ENCODE measurements around the gene ZNF71. TPM values are rescaled to one million over a fixed set of nuclear protein-coding genes. Genes with fewer than 3 reads are reported as not detected.

ZNF71 gene
- total RNA-seq, 2 experiments from 2014 or later: 6.5 to 7.1 TPM

- CTCF ChIA-PET: no interaction called here
- no peak for ATAC-seq
- Mint-ChIP-seq H3K27me3 (ENCODE audit: low read depth) (no peaks in the 10 kb centered on the region), H3K4me1 (ENCODE audit: low read depth) (peaks cover 14% of the 10 kb centered on the region), H3K27ac (no peak overlapping the region), H3K36me3 (ENCODE audit: low read depth) (peaks cover 49% of the 10 kb centered on the region), H3K9me3 (ENCODE audit: insufficient read depth) (peaks cover 37% of the 10 kb centered on the region), H3K4me3 (peak overlapping the region; percentile 86)
- no peak for DNase-seq
- POLR2A ChIA-PET: no interaction called here
Observed at GRCh38 chr19:56596676-56597075, 1.6 kb downstream of the ZNF71 start.

DNA sequence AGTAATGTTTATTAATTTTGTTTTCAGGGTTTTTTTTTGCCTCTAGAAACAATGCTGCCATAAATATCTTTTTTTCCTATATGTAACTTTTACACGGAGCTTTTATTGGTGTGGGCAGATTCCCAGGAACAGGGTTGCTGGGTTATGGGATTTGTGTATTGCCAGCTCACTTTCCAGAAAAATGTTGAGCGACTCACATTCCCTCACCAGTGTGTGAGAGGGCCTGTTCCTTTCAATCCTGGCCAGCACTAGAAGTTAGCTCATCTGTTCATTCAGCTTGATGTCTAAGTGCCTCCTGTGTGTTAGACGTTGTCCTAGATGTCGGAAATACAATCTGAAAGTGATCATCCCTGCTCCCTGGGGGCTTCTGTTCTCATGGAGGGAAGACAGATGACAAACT is 2.6 kb downstream of the ZNF71 start:
- Mint-ChIP-seq H3K27me3 (ENCODE audit: low read depth) (no peaks in the 10 kb centered on the region), H3K9me3 (ENCODE audit: insufficient read depth) (peaks cover 35% of the 10 kb centered on the region), H3K4me3 (no peak overlapping the region), H3K27ac (no peak overlapping the region), H3K4me1 (ENCODE audit: low read depth) (peaks cover 14% of the 10 kb centered on the region), H3K36me3 (ENCODE audit: low read depth) (peaks cover 59% of the 10 kb centered on the region)
- no peak for DNase-seq
- ATAC-seq: no peak
- POLR2A ChIA-PET: no interaction called here
- CTCF ChIA-PET: no interaction called here

GRCh38 chr19:56601375-56601774 is 6.3 kb downstream of the ZNF71 start:
- H3K9me3 Mint-ChIP-seq (ENCODE audit: insufficient read depth): peaks cover 48% of the 10 kb centered on the region
- CTCF ChIA-PET: no interaction called here
- peaks cover 70% of the 10 kb centered on the region for H3K36me3 Mint-ChIP-seq (ENCODE audit: low read depth)
- ATAC-seq (no peak), DNase-seq (no peak)
- peaks cover under 1% of the 10 kb centered on the region for H3K4me1 Mint-ChIP-seq (ENCODE audit: low read depth)
- POLR2A ChIA-PET: no interaction called here
- H3K27ac Mint-ChIP-seq: no peak overlapping the region
- no peak overlapping the region for H3K4me3 Mint-ChIP-seq
- H3K27me3 Mint-ChIP-seq (ENCODE audit: low read depth): no peaks in the 10 kb centered on the region

DNA sequence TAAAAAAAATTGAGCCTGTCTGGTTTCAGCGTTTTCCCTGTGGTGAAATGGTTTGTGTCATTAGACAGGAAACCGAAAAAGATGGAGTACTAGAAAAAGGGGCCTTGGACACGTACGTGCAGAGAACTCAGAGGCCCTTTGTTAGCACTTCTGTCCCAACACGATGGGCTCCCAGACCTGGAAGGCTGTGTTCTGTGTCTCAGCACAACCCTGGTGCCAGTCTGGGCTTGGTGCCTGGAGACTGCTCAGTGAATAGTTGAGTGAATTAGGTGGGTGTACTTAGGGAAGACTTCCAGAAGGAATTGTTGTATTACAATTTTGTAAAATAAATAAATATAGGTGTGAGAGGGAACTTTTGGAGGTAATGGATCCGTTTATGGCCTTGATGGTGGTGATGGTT is 8.7 kb downstream of the ZNF71 start:
- CTCF ChIA-PET: no interaction called here
- ATAC-seq (no peak), DNase-seq (no peak)
- Mint-ChIP-seq H3K27ac (no peak overlapping the region), H3K36me3 (ENCODE audit: low read depth) (peaks cover 56% of the 10 kb centered on the region), H3K4me3 (no peak overlapping the region), H3K27me3 (ENCODE audit: low read depth) (no peaks in the 10 kb centered on the region), H3K4me1 (ENCODE audit: low read depth) (no peaks in the 10 kb centered on the region), H3K9me3 (ENCODE audit: insufficient read depth) (peaks cover 52% of the 10 kb centered on the region)
- POLR2A ChIA-PET: no interaction called here

GRCh38 chr19:56608274-56608964 is 13.3 kb downstream of the ZNF71 start:
- ChIA-PET POLR2A (no interaction called here), CTCF (no interaction called here)
- ATAC-seq (no peak), DNase-seq (no peak)
- Mint-ChIP-seq H3K4me1 (ENCODE audit: low read depth) (no peaks in the 10 kb centered on the region), H3K4me3 (no peak overlapping the region), H3K36me3 (ENCODE audit: low read depth) (peaks cover 48% of the 10 kb centered on the region), H3K27me3 (ENCODE audit: low read depth) (no peaks in the 10 kb centered on the region), H3K9me3 (ENCODE audit: insufficient read depth) (peaks cover 57% of the 10 kb centered on the region), H3K27ac (no peak overlapping the region)

- no peak overlapping the region for H3K27ac Mint-ChIP-seq
- POLR2A ChIA-PET: no interaction called here
- H3K4me3 Mint-ChIP-seq: no peak overlapping the region
- no peak for DNase-seq
- H3K4me1 Mint-ChIP-seq (ENCODE audit: low read depth): no peaks in the 10 kb centered on the region
- H3K27me3 Mint-ChIP-seq (ENCODE audit: low read depth): no peaks in the 10 kb centered on the region
- CTCF ChIA-PET: no interaction called here
- H3K9me3 Mint-ChIP-seq (ENCODE audit: insufficient read depth): peaks cover 66% of the 10 kb centered on the region
- ATAC-seq: no peak
- H3K36me3 Mint-ChIP-seq (ENCODE audit: low read depth): peaks cover 59% of the 10 kb centered on the region
Observed at GRCh38 chr19:56611288-56611687, 16.2 kb downstream of the ZNF71 start.

DNA sequence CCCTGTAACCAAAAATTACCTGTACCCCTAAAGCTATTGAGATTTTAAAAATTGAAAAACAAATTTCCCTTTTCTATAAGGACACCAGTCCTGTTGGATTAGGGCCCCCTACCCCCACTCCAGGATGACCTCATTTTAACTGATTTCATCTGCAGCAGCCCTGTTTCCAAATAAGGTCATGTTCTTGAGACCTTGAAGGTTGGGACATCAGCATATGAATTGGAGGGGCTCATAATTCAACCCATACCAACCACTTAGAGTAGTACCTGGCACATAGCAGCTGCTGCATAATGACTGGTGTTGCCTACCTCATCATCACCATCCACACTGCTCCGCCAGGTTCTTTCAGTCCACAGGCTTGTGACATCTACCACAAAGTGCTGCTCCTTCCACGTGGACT is 17.6 kb downstream of the ZNF71 start:
- DNase-seq (no peak), ATAC-seq (no peak)
- peaks cover 71% of the 10 kb centered on the region for H3K9me3 Mint-ChIP-seq (ENCODE audit: insufficient read depth)
- ChIA-PET POLR2A (no interaction called here), CTCF (no interaction called here)
- peaks cover 71% of the 10 kb centered on the region for H3K36me3 Mint-ChIP-seq (ENCODE audit: low read depth)
- H3K27ac Mint-ChIP-seq: no peak overlapping the region
- no peak overlapping the region for H3K4me3 Mint-ChIP-seq
- H3K27me3 Mint-ChIP-seq (ENCODE audit: low read depth): no peaks in the 10 kb centered on the region
- no peaks in the 10 kb centered on the region for H3K4me1 Mint-ChIP-seq (ENCODE audit: low read depth)

- POLR2A ChIA-PET: no interaction called here
- no peaks in the 10 kb centered on the region for H3K27me3 Mint-ChIP-seq (ENCODE audit: low read depth)
- H3K27ac Mint-ChIP-seq: no peak overlapping the region
- H3K36me3 Mint-ChIP-seq (ENCODE audit: low read depth): peaks cover 74% of the 10 kb centered on the region
- no peaks in the 10 kb centered on the region for H3K4me1 Mint-ChIP-seq (ENCODE audit: low read depth)
- DNase-seq (no peak), ATAC-seq (no peak)
- peaks cover 74% of the 10 kb centered on the region for H3K9me3 Mint-ChIP-seq (ENCODE audit: insufficient read depth)
- CTCF ChIA-PET: no interaction called here
- H3K4me3 Mint-ChIP-seq: no peak overlapping the region
Observed at GRCh38 chr19:56613639-56614038, 18.5 kb downstream of the ZNF71 start.

DNA sequence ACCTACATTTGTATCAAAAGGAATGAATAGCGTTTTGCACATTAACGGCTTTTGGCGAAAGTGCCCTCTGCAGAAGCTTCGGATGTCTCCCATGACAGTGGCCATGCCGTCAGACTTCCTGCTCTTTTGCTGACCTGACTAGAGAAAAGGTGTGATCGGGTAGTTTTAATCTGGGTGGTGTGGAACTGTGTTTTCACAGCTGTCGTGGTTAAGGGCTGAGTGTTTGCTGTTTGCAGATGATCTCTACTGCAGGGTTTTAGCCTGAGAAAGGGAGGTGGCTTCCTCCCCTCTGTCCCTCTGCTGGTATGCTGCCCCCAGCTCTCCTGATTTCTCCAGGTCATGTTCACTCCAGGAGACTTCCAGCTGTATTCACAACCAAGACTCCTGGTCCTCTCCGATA is 22.4 kb downstream of the ZNF71 start:
- Mint-ChIP-seq H3K4me1 (ENCODE audit: low read depth) (no peaks in the 10 kb centered on the region), H3K4me3 (no peak overlapping the region), H3K36me3 (ENCODE audit: low read depth) (peaks cover 81% of the 10 kb centered on the region), H3K27me3 (ENCODE audit: low read depth) (no peaks in the 10 kb centered on the region), H3K27ac (no peak overlapping the region), H3K9me3 (ENCODE audit: insufficient read depth) (peaks cover 58% of the 10 kb centered on the region)
- ChIA-PET POLR2A (no interaction called here), CTCF (no interaction called here)
- DNase-seq (no peak), ATAC-seq (no peak)

DNA sequence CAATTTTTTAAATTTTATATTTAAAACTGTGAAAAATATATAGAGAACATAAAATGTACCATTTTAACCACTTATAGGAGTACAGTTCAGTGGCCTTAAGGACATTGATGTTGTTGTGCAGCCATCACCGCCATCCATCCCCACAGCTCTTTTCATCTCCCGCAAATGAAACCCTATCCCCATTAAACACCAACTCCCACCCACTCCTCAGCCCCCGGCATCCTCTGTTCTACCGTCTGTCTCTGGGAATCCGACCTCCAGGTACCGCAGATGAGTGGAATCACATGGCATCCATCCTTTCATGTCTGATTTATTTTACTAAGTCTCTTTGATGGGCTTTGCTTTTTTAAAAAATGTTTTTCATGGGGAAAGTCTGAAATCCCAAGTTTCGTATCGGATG is 24.0 kb downstream of the ZNF71 start:
- Mint-ChIP-seq H3K4me3 (no peak overlapping the region), H3K27me3 (ENCODE audit: low read depth) (no peaks in the 10 kb centered on the region), H3K27ac (no peak overlapping the region), H3K36me3 (ENCODE audit: low read depth) (peaks cover 73% of the 10 kb centered on the region), H3K9me3 (ENCODE audit: insufficient read depth) (peaks cover 58% of the 10 kb centered on the region), H3K4me1 (ENCODE audit: low read depth) (no peaks in the 10 kb centered on the region)
- ATAC-seq (no peak), DNase-seq (no peak)
- ChIA-PET CTCF (no interaction called here), POLR2A (no interaction called here)

DNA sequence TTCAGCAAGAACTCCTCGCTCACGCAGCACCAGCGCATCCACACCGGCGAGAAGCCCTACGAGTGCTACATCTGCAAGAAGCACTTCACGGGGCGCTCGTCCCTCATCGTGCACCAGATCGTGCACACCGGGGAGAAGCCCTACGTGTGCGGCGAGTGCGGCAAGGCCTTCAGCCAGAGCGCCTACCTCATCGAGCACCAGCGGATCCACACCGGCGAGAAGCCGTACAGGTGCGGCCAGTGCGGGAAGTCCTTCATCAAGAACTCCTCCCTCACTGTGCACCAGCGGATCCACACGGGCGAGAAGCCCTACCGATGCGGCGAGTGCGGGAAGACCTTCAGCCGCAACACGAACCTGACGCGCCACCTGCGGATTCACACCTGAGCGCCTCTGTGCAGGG is 27.3 kb downstream of the ZNF71 start:
- POLR2A ChIA-PET: no interaction called here
- no peaks in the 10 kb centered on the region for H3K4me1 Mint-ChIP-seq (ENCODE audit: low read depth)
- H3K9me3 Mint-ChIP-seq (ENCODE audit: insufficient read depth): peaks cover 40% of the 10 kb centered on the region
- CTCF ChIA-PET: no interaction called here
- peaks cover 60% of the 10 kb centered on the region for H3K36me3 Mint-ChIP-seq (ENCODE audit: low read depth)
- no peak overlapping the region for H3K4me3 Mint-ChIP-seq
- no peaks in the 10 kb centered on the region for H3K27me3 Mint-ChIP-seq (ENCODE audit: low read depth)
- no peak for DNase-seq
- H3K27ac Mint-ChIP-seq: no peak overlapping the region
- no peak for ATAC-seq

DNA sequence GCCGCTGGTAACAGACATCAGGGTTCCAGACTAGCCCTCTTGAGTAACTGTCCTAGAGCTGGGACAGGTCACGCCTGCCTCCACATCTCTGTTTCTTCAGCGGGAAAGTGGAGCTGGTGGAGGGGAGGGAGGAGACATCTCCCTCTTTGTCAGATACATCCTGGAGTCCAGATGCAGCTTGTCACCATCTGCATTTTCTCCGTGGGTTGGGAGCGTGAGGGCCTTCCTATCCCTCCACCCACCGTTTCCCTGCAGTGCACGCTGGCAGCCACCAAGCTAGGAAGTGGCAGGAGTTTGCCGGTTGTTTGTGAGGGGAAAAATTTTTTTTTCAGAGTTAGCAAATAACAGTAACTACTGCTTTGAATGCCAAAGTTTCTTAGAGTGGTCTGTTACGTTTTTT is 27.9 kb downstream of the ZNF71 start:
- POLR2A ChIA-PET: no interaction called here
- peaks cover 54% of the 10 kb centered on the region for H3K36me3 Mint-ChIP-seq (ENCODE audit: low read depth)
- no peaks in the 10 kb centered on the region for H3K4me1 Mint-ChIP-seq (ENCODE audit: low read depth)
- no peak overlapping the region for H3K27ac Mint-ChIP-seq
- DNase-seq: no peak
- H3K9me3 Mint-ChIP-seq (ENCODE audit: insufficient read depth): peaks cover 34% of the 10 kb centered on the region
- CTCF ChIA-PET: no interaction called here
- no peak for ATAC-seq
- no peak overlapping the region for H3K4me3 Mint-ChIP-seq
- no peaks in the 10 kb centered on the region for H3K27me3 Mint-ChIP-seq (ENCODE audit: low read depth)

DNA sequence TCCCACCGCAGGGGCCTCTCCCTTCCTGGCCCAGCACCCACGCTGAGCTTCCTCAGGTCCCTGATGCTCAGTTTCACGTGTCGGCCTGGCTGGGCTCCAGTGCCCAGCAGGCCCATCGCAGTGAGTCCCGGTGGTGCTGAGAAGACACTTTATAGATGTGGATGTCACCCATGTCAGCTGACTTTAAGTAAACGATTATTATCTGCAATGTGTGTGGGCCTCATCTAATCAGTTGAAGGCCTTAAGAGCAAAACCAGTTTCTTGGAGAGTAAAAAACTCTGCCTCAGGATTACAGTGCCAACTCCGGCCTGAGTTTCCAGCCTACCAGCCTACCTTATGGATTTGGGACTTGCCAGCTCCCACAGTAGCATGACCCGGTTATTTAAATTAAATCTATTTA is 30.6 kb downstream of the ZNF71 start:
- no peak for DNase-seq
- no peak overlapping the region for H3K27ac Mint-ChIP-seq
- H3K4me1 Mint-ChIP-seq (ENCODE audit: low read depth): no peaks in the 10 kb centered on the region
- peaks cover 37% of the 10 kb centered on the region for H3K36me3 Mint-ChIP-seq (ENCODE audit: low read depth)
- ChIA-PET POLR2A (no interaction called here), CTCF (no interaction called here)
- H3K9me3 Mint-ChIP-seq (ENCODE audit: insufficient read depth): peaks cover 43% of the 10 kb centered on the region
- no peak overlapping the region for H3K4me3 Mint-ChIP-seq
- ATAC-seq: no peak
- H3K27me3 Mint-ChIP-seq (ENCODE audit: low read depth): no peaks in the 10 kb centered on the region
